SU-DHL-6 (cell line): ENCODE measurements around the gene FBH1.

ENCODE experiments used
- CTCF ChIP-seq: fragments of 200-600 bp; sonication (generic); IDR thresholded peaks from one replicate; pipeline ENCODE4 v1.5.1; 2017; ENCODE audit warnings: antibody characterized with exemption, mild to moderate bottlenecking, low read length, moderate library complexity; ENCODE audit not compliant: insufficient read depth, poor library complexity, severe bottlenecking
- EZH2phosphoT487 ChIP-seq: fragments of 200-600 bp; sonication (generic), shearing (Covaris generic); conservative IDR thresholded peaks from 2 replicates; pipeline ENCODE4 v1.6.1; 2018; ENCODE audit warnings: mild to moderate bottlenecking, antibody characterized with exemption, low read length, moderate library complexity, mixed read lengths

- TF ChIP-seq CTCF (no peak), EZH2phosphoT487 (no peak)
These were observed 4.4 kb downstream of the FBH1 start for GRCh38 chr10:5894403-5894802.
